Lung (tissue), 12 donors: ENCODE results near the gene CFAP251. TPM values are rescaled to one million over a fixed set of nuclear protein-coding genes. Genes with fewer than 3 reads are reported as not detected.
A peak's percentile ranks its signal among the peaks of the same experiment; 100 is the strongest.

ENCODE experiments used
- ATAC-seq: fragments of 200-7000 bp; cut with Tn5 transposase; one replicate; pipeline ENCODE4 v1.9.1; 2020; ENCODE audit warnings: moderate number of reproducible peaks; ENCODE audit not compliant: insufficient read depth, low FRiP score
- DNase-seq, 3 donors: peaks; one replicate each; pipeline ENCODE4 v3.0.0-alpha.2; 2013 to 2017
- H3K27ac ChIP-seq, 2 donors: one replicate each; pipeline ENCODE4 v1.5.1; 2013; ENCODE audit warnings: mild to moderate bottlenecking in 2 of 2, moderate library complexity in 2 of 2, control low read depth in 1 of 2, inconsistent platforms in 1 of 2, low read depth in 1 of 2, low read length in 1 of 2
- H3K27me3 ChIP-seq, 3 donors: one replicate each; pipeline ENCODE4 v1.5.1; 2013; ENCODE audit warnings: low read length in 2 of 3; ENCODE audit not compliant: control insufficient read depth in 3 of 3, insufficient read depth in 3 of 3
- H3K36me3 ChIP-seq, 4 donors: one replicate each; pipeline ENCODE4 v1.5.1; 2013; ENCODE audit warnings: low read length in 4 of 4, mild to moderate bottlenecking in 1 of 4, moderate library complexity in 1 of 4; ENCODE audit not compliant: control insufficient read depth in 4 of 4, insufficient read depth in 4 of 4
- H3K4me1 ChIP-seq, 5 donors: one replicate each; pipeline ENCODE4 v1.5.1; 2013; ENCODE audit warnings: low read length in 5 of 5, mild to moderate bottlenecking in 2 of 5, moderate library complexity in 1 of 5; ENCODE audit not compliant: control insufficient read depth in 5 of 5, insufficient read depth in 5 of 5
- H3K4me3 ChIP-seq: one replicate; pipeline ENCODE4 v1.5.1; 2013; ENCODE audit warnings: mild to moderate bottlenecking, control low read depth, moderate library complexity
- H3K9ac ChIP-seq, 2 donors: one replicate each; pipeline ENCODE4 v1.5.1; 2013; ENCODE audit warnings: low read length in 2 of 2, control low read depth in 1 of 2; ENCODE audit not compliant: insufficient read depth in 1 of 2
- H3K9me3 ChIP-seq, 4 donors: one replicate each; pipeline ENCODE4 v1.5.1; 2013; ENCODE audit warnings: low read length in 3 of 4, mild to moderate bottlenecking in 1 of 4, moderate library complexity in 1 of 4; ENCODE audit not compliant: control insufficient read depth in 4 of 4, insufficient read depth in 3 of 4
- CTCF ChIP-seq: IDR thresholded peaks from 2 replicates; pipeline ENCODE4 v1.5.1; 2012; ENCODE audit warnings: mild to moderate bottlenecking; ENCODE audit errors: control extremely low read depth, extremely low read depth
- WGBS, 2 donors: extraction: QIAGEN DNeasy Blood & Tissue Kit; methylation state at CpG; one replicate each; pipeline ENCODE4 v1.1.7; 2013; 5-methylcytosine and 5-hydroxymethylcytosine counted together
- polyA plus RNA-seq, 2 donors: library from polyadenylated mRNA; stranded (reverse); fragments of 200-250 nt; gene quantifications; one replicate each; pipeline ENCODE4 v1.2.1, GENCODE V29; 2013
- total RNA-seq, 2 donors: library from RNA; depleted of rRNA in 1 of 2; stranded (reverse); fragments of >200 nt in 1 of 2; gene quantifications; one replicate each; pipeline ENCODE4 v1.2.1, GENCODE V29; 2014 to 2021
- donor health status: control.
- donor health status: control.
- donor health status: Bipolar disorder and iron deficiency.
- donor health status: healthy.
- donor health status: DM: yes; HTN: yes; CAD: no.

Gene CFAP251
- total and polyA plus RNA-seq, 4 donors = 6.9 to 35.4 (median 15.6) TPM

- Histone ChIP-seq H3K27me3 (no peaks in the 10 kb centered on the region), H3K4me1 (peaks cover 0 to 18% (median 4%) of the 10 kb centered on the region in 5 donors), H3K27ac (peak overlapping the region; percentile 45 to 76), H3K9ac (no peak overlapping the region), H3K36me3 (no peaks in the 10 kb centered on the region), H3K9me3 (peaks cover 0 to 4% (median 0%) of the 10 kb centered on the region in 4 donors), H3K4me3 (peak overlapping the region; percentile 76)
- 2% methylated on average over 44 to 57 of the region's 57 CpGs for WGBS, 2 donors
- no peak for TF ChIP-seq CTCF
- ATAC-seq (no peak), DNase-seq (peak in 2 of 3 donors; percentile 21 to 38)
These were observed 102.9 kb downstream of the CFAP251 start for GRCh38 chr12:122021193-122021821.

GRCh38 chr12:122021822-122022392 is 103.5 kb downstream of the CFAP251 start, which contains the start of gene BCL7A:
Gene BCL7A (plus strand): TSS chr12:122021884. CDS start chr12:122022092, 208 bp downstream.
- Histone ChIP-seq H3K9ac (peak within 1 kb of the TSS in 1 of 2 donors; percentile 63), H3K36me3 (no peaks in the 10 kb centered on the region), H3K27ac (peak within 1 kb of the TSS; percentile 75 to 76), H3K4me3 (peak within 1 kb of the TSS; percentile 76), H3K9me3 (peaks cover 0 to 4% (median 0%) of the 10 kb centered on the region in 4 donors), H3K27me3 (no peaks in the 10 kb centered on the region), H3K4me1 (peaks cover 0 to 18% (median 4%) of the 10 kb centered on the region in 5 donors)
- DNase-seq = peak; percentile 88 to 90 (median 89)
- no peak for TF ChIP-seq CTCF
- peak; percentile 48 for ATAC-seq
- 0 to 1% methylated on average over 40 to 83 of the region's 83 CpGs for WGBS, 2 donors

GRCh38 chr12:122022393-122023338 is 104.3 kb downstream of the CFAP251 start:
- H3K4me3 ChIP-seq = peak overlapping the region; percentile 76
- DNase-seq (peak; percentile 32 to 48 (median 44)), ATAC-seq (no peak)
- no peaks in the 10 kb centered on the region for H3K36me3 ChIP-seq
- H3K27ac ChIP-seq = peak overlapping the region; percentile 69 to 71
- no peak for TF ChIP-seq CTCF
- H3K9ac ChIP-seq = peak overlapping the region in 1 of 2 donors; percentile 63
- WGBS, 2 donors = 0 to 1% methylated on average over 95 to 124 of the region's 124 CpGs
- peaks cover 0 to 18% (median 4%) of the 10 kb centered on the region in 5 donors for H3K4me1 ChIP-seq
- no peaks in the 10 kb centered on the region for H3K27me3 ChIP-seq
- H3K9me3 ChIP-seq = peaks cover 0 to 4% (median 0%) of the 10 kb centered on the region in 4 donors
